Measurements from ENCODE around the gene RNF220.

Gene RNF220

DNA sequence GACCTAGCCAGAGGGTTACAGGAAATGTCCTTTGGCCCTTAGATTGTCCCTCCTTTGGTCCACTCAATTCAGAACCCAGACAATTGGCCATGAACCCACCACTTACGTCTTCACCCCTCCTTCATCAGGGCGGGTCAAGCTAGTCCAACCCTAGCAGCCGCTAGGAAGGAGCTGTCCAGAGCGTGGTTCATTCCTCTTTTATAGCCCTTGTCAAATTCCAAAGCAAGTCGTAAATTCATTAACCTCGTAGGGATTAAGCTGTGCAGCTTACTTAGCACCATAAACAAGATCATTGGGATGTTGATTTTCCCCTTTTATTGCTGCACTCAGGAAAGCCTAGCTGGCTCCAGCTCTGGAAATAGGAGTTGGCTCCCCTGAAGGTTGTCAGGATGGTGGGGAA, 179.1 kb downstream of the RNF220 start:
- no peak for DNase-seq (ENCODE audit: low read depth, low spot score)

DNA sequence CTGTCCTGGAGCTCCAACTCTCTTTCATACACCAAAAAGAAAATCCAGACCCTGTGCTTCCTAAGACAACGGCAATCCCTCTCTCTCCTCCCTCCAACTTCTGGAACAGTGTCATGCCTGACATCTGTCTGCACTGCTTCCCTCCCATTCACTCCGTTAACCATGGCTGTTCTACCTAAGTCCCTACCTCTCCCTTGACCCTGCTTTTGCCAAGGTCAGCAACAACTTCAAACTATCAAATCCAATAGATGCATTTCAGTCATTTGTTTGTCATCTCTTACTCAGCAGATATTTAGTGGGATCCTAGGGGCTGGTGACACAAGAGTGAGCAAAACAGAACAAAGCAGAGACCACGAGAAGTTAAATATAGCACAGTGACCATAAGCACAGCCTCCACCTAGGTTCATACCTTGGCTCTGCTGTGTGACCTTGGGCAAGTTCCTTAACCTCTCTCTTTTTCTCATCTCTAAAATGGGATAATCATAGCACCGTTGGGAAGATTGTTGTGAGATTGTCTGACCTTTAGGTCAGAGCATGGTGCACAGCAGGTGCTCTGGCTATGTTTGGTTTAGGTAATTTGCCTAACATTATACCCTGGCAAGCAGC, 180.4 kb downstream of the RNF220 start:
- DNase-seq (ENCODE audit: low read depth, low spot score), result no peak

DNA sequence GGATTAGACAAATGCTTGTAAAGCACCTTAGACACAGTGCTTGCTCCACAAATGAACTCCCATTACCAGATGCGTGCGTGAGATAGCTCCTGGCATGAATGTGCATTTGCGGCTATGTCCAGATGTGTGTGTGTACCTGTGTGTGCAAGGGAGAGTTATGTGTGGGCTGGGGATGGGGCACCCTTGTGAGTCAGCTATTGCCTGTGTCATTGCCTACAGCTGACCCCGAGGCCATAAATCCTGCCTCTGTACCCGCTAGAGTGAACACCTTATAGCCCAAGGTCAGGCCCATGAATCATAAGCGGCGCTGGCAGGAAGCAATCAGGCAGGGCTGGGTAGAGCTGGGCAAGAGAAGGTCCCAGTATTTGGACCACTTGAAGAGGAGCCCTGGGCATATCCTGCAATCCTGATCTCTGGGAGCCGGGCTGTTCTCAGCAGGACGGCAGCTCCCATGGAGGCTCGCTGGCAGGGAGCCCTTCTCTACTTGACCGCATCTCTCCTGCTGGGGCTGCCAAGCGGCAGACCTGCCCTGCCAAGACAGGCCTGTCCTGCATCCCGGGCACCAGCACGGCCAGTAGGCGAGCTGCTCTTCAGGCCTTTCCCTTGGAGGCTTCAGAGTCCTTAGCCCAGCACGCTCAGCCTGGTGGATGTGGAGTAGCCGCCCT, 182.9 kb downstream of the RNF220 start:
- no peak for DNase-seq (ENCODE audit: low read depth, low spot score)

DNA sequence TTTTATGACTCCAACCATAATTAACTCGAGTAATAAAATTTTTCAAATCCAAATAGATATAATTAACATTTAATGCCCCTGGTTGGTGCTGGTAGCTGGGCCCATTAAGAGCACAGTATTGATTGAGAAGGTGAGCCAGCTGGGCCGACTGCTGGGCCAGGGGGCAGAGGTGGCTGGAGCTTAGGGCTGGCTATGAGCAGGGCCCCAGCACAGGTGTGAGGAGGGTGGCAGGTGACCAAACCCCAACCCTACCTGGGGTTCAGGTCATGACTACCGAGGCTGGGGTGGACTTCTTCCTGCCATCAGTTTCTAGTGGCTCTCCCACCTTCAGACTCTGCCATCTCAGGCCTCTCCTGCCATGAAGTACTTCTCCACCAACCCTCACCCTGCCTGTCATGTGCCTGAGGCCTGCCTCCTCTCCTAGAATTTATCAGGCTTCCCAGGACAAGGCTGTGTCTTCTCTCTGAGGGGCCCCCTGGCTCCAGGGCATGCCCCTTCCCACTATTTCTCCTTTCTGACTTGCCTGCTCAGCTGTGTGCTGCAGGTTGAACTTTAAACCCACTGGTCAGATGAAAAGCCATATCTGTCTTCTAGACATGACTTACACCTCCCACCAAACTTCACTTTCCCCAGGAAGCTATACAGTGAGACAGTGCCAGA, 183.6 kb downstream of the RNF220 start:
- DNase-seq (ENCODE audit: low read depth, low spot score), result no peak

DNA sequence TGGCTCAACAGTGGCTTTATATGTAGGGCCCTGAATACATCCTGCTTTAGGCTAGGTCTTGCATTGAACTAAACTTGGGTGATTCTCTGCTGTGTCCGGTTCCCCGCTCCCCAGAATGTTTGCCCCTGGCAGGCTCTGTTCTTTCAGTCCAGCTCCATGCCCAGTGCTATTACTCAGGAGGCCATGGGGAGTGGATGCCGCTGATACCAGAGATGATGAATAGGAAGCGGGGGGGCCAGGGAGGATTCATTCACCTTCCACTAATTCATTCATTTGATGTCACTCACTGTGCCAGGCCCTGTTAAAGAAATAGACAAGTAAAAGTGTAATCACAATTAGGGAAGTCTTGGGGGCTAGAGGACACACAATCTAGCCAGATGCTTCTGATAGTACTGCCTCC, 185.4 kb downstream of the RNF220 start:
- DNase-seq (ENCODE audit: low read depth, low spot score), result no peak

DNA sequence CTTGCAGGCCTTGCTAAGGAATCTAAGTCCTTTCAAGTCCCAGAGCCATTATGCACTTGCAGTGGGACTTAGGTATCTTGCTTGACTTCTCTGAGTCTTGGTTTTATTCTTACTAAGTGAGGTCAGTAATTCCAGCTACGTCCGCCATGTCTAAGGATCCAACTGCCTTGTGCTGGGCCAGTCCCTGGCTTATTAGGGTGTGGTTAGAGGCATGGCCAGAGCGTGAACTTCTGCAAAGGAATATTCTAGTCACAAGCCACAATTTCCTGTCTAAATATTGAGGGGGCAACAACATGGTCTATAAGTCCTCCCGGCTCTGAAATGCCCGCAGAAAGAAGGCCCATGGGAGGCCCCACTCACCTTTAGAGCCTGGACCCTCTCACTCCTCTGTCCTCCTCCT, 186.3 kb downstream of the RNF220 start:
- no peak for DNase-seq (ENCODE audit: low read depth, low spot score)

DNA sequence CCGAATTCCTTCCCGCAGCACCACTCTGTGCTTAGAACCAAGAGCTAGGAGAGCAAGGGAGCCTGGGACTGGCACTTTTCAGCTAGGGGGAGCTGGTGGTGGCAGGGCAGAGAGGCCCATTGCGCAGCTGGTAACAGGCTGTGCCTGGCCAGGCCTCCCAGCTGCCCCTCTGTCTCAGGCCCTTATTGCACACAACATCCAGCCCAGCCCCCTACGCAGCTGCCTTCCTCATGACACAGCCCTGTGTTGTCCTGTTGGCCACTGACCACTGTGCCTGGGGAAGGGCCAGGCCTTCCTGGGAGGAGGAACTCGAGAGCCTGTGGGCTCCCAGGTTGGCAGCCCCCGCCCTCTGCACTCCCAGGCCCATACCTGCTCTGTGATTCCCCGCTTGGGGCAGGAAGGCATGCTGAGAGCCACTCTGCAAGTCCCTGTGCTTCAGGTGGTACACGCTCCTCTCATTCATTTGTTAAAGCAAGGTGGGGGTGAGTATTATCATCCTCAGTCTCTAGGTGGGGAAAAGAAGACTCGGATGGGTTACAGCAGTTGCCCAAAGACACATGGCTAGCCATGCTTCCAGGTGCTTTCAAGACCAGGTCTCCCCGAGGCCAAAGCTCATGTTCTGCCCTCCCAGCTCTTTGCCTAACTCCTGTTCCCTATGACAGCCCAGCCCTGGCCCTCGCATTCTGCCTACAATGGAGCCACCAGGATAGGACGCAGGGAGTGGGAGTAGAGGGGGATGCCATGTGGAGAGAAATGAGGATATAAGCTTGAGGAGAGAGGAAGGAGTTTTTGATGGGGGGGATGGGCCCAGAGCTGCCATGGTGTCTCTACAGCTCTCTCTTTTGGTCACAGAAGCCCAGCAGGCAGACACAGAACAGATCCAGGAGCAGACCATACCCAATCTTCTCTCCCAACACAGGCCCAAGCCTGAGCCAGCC, 187.4 kb downstream of the RNF220 start:
- no peak for DNase-seq (ENCODE audit: low read depth, low spot score)

DNA sequence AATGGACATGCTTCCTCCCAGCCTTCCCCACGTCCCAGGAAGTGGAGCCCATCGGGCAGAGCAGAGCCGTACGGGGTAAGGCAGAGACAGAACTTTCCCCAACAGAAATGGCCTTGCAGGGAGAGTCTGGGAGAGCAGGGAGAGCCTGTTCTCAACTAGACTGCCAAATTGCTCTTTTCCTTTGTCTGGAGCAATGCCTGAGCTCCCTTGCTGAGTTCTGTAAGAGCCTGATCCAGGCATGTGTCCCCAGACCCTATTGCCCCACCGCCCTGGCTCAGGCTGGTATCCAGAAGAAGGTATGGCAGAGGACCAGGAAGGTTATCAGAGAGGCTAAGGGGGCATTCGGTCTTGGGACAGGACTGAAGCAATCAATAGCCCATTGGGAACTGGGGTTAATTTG, 189.3 kb downstream of the RNF220 start:
- no peak for DNase-seq (ENCODE audit: low read depth, low spot score)

DNA sequence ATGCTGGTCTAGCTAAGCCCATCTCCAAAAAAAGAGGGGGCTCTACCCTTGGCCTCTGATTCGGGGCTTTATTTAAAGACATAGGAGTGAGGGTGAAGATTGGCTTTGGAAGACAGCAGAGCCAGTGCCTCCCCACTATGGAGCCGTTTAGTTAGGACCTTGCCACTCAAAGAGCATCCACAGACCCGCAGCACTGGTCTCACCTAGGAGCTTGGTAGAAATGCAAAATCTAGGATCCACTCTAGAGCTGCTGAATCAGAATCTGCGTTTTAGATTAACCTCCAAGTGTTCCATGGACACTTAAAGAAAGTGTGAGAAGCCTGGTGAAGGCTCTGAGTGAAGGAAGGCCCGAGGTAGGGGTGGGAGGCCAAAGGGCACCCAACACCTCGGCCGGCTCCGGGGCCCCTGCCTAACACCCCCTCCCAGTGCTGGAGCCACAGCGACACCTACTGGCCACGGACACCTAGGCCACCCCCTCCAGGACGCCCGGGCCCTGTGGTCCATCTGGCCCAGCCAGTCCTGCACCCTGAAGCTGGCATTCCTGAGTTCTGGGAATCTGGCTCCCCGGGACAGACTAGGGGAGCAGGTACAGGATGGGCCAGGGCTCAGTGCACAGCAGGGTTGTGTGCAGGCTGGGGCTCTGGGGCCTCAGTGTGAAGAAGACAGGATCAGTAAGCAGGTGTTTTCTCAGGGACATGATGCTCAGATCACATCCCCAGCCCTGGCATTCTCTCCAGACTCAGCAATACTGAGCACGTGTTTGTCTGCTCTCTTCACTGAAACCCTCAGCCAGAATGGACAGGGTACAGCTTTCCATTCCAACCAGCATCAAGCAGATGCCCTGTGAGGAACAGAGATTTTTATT, 190.0 kb downstream of the RNF220 start:
- DNase-seq (ENCODE audit: low read depth, low spot score), result no peak

DNA sequence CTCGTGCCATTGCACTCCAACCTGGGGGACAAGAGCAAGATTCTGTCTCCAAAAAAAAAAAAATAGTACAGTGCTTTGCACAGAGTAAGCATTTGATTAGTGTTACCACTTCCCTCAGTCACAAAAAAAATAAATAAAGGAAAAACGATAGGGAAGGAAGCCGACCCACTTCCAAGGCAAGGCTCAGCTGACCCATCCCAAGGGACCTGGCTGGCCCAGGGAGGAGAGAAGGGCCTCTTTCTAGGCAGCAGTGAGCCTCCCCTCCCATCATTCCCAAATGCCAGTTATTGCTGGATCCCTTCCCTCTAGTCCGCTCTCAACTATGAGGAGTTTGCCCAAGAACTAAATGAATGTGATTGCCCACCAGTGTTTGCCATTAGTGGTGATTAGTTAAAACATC, 191.5 kb downstream of the RNF220 start:
- no peak for DNase-seq (ENCODE audit: low read depth, low spot score)

DNA sequence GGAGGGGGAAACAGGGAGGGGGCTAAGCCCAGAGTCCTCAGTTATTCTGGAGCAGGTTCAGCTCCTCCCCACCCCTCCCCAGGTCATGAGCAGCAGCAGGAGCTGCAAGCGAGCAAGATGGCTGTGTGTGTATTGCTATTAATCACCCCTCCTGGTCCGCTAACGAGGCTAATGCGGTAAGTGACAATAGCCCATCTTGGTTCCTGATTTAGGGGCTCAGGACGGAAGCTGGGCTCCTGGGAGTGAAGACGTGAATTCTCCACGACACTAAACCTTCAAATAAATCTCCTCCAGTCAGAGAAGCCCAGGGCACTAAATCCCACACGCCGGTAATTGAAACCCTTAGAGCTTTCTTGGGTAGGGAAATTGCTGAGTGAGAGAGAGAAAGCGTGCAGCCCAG, 193.1 kb downstream of the RNF220 start:
- DNase-seq (ENCODE audit: low read depth, low spot score), result no peak

DNA sequence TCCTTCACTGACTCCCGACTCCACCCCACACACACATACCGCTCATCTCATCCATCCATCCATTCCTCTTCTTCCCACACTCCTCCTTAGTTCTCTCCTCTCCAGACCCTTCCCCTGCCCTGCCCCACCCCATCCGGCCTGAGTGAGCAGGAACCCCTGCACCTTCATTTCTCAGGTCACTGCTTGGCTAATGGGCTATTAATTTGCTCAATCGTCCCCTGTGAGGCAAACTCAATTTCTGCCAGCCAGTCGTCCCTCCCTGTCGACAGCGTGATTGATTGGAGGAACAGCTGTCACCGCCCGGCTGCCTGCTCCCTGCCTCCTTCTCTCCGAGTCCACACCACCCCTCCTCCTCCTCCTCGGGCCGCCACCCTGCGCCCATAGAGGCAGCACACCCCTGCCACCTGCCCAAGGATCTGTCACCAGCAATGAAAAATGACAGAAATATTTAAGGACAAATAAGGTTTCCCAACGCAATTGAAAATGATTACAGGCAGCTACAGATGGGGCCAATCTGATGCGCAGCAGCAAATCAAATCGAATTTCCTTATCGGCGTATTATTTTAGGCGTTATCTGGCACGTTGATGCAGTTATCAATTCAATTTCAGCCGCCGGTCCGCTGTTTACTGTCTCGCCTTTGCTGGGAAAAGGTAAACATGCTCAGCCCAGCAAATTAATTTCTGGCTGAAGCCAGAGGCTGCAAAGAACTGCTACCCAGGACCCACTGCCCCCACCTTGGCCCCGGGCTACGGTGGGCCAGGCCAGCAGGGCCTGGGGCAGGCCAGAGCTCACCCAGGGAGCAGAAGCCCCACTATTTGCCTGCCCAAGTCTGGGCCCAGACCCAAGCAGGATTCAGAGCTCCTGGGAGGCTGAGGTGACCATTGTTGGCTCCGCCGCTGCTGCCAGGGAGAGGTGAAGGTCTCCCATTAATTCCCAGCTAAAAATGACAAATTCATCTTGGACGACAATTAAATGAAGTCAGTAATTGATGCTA, 197.9 kb downstream of the RNF220 start:
- no peak for DNase-seq (ENCODE audit: low read depth, low spot score)

DNA sequence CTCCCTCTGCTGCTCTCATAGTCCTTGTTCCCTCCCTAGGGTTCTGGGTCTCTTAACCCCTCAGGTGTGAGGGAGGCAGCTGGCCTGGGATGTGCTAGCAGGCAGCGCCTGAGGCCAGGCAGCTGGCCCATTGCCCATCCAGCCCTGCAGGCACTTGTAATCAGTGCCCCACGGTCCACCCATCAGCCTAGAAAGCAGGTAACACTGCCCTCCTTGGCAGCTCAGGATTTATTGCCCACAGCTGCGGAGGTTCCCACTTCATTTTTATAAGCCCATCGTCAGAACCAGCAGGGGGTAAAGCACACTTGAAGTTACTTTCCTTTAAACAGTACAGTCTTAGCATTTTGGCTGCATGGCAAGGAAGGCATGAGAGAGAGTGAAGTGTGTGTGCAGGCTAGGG, 198.7 kb downstream of the RNF220 start:
- DNase-seq (ENCODE audit: low read depth, low spot score), result no peak

DNA sequence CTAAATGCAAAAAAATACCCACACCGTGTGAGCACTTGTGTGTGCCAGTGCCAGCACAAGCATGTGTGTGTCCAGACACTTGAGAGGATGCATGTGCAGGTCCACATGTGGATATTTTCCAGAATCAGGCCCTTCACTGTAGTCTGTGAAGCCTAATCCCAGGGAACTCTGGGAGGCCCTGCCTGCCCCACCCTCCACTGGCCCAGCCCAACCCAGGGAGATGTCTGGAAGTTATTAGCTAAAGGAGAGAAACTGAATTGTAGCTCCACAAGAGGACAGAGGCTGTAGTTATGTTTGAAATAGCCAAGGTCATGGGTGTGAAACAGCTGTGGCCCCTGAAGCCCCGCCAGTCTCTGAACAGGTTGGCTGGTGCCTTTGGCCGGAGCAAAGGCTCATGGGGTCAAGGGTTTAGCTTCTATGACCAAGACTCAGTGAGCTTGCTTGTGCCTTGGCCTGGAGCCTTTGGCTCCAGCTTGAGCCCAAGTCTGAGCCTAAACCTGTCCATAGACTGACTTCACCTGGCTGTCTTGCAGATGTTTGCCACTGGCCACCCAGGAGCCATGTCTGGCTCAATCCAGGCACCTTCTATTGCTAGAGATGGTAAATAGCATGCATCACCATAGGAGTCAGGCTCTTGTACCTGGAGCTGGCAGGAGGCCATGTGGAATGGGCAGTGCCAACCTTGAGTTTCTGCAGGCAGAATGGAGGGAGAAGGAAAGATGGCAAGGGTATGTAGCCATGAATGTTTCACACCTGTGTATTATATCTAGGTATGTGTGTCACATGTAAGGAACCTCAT, 199.3 kb downstream of the RNF220 start:
- DNase-seq (ENCODE audit: low read depth, low spot score), result no peak

DNA sequence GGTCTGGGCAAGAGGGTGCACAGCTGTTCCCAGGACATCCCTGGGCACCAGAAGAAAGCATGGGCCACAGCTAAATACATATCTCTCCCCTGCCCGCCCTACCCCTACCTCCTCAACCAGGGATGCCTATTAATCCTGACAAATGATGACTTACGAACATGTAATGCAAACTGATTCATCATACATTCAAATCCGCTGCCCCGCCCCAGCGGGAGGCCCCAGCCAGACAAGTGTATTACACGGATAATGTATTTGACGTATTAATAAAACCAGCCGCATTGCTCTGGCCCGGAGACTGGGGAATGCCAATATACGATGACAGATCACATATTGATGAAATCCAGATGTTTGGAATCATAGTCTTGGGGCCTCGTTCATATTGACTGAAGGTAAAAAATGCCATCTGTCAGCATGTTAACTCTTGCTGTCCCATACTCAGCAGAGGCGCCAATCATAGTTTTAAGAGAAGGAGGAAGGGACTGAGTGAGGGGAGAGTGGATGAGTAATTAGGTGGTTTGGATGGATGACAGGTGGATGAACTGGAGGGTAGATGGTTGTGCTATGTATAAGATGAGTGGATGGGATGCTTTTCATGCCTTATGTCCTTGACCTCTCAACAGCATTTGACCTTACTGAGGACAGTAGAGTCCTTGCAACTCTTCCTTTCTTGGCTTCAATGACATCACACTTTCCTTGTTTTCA, 201.0 kb downstream of the RNF220 start:
- no peak for DNase-seq (ENCODE audit: low read depth, low spot score)

DNA sequence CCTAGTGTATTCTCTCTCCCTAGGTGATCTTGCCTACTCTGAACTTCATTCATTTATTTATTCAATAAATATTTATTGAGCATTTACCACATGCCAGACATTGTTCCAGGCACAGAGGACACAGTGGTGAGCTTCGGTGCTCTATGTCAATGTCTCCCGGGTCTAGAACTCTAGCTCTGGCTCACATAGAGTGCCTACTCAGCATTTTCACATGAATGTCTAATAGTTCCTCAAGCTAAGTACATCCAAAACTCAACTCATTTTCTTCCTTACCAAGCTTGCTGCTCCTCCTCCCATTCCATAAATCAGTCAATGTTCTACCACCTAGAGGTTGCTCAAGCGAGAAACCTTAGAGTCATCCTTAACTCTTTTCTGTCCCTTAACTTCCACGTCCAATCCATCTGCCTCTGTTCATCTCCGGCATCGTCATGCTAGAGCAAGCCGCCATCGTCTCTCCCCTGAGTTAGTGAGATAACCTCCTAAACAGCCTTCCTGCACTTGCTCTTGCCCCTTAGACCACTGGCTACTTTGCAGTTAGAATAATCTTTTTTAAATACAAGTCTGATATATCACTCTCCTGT, 201.7 kb downstream of the RNF220 start:
- no peak for DNase-seq (ENCODE audit: low read depth, low spot score)

DNA sequence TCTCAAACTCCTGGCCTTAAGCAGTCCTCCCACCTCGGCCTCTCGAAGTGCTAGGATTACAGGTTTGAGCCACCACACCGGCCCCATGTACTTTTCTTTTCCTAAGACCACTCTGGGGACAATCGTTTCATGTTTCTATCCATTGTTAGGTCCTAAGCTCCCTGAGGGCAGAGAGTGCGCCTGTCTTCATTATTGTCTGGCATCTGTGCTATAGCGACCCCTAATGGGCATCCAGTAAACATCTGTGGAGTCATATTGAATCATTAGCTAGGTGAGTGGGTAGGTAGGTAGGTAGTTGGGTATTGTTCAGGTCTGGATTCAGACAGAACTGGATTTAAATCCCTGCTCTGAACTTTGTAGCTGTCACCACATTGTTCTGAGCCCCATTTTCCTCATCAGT, 203.1 kb downstream of the RNF220 start:
- DNase-seq (ENCODE audit: low read depth, low spot score), result no peak

DNA sequence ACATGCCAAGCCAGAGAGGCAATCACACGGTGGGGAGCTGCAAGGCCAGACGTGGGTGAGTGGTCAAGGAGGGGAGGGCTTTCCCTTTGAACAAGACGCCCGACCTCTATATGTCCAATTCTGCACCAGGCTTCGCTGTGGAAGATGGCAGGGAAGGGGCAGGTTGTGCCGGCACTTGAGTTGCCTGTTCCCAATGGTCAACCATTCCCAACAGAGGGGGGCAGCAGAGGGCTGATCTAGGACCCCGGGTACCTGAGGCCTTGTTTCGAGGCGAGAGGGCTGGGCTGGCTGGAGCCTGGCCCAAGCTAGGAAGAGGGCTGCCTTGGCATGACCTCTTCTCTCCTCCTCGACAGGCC, 204.3 kb downstream of the RNF220 start:
- DNase-seq (ENCODE audit: low read depth, low spot score), result no peak
